GM19455 (cell line): Measurements from ENCODE around the gene LPP.
"Not testable (repeated sequence)": the region's sequence is repeated elsewhere in the genome, so short reads cannot be mapped to it uniquely, and the experiment has no call there.

Experiments used
- ATAC-seq: cut with Tn5 transposase; IDR thresholded peaks from one replicate; pipeline ENCODE4 v1.9.1; 2021; ENCODE audit not compliant: unreplicated experiment

The LPP gene

GRCh38 chr3:188421836-188422540 lies 268.0 kb downstream of the LPP start:
- ATAC-seq, result peak; percentile 100

DNA sequence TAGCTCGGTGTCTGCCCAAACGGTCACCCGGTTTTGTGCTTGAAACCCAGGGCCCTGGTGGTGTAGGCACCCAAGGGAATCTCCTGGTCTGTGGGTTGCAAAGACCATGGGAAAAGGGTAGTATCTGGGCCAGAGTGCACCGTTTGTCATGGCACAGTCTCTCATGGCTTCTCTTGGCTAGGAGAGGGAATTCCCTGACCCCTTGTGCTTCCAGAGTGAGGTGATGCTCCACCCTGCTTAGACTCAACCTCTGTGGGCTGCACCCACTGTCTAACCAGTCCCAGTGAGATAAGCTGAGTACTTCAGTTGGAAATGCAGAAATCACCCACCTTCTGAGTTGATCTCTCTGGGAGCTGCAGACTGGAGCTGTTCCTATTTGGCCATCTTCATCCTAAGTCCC lies 274.0 kb downstream of the LPP start:
- ATAC-seq, result not testable (repeated sequence)

DNA sequence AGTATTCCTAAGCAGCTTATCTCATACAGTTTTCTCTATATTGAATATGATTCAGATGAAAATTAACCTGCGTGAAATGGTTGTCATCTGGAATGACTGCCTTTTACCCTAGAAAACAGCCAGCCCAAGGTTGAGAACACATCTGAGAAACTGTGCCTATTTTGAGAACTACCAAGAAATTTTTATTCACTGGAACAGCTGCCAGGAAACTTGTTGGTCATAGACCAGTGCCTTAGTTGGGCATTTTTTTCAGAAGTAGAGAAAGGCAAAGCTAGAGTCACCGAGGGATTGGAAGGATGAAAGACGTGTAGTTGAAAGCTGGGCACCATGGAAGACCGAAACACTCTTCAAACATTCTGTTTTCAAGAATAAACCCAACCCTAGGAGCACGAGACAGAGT lies 277.1 kb downstream of the LPP start:
- ATAC-seq, result no peak

GRCh38 chr3:188431553-188431952 lies 277.6 kb downstream of the LPP start:
- ATAC-seq, result no peak

DNA sequence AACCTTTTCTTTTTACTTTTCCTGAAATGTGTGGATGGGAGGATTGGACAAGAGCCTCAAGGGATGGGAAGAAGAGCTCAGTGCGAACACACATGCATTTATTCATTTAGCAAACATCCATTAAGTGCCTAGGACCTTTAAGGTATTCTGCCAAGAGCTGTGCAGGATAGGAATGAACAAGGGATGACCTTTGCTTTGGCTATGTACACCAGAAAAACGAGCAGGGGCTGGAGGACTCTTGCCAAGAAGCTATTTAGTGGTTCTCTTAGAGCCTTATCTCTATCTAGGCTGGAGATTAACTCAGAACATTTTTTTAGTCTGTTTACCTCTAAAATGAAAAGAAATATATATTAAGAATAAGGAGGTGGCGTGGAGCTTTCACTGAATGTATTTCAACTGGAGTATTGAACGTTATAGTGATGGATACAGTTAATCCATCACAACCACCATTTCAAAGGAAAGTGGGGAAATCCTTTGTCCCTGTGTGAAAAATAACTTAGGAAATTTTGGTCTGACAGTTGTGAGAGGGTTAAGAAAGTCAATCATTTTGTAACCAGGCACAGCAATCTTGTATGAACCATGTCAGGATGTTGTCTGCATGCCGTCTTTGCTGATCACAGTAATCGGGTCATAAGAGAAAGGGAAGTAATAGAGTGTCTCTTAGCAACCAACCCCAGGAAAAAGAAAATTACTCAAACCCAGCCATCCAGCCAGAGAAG lies 279.0 kb downstream of the LPP start:
- ATAC-seq, result no peak

- ATAC-seq, result no peak
These were observed 279.7 kb downstream of the LPP start for GRCh38 chr3:188433521-188434150.

DNA sequence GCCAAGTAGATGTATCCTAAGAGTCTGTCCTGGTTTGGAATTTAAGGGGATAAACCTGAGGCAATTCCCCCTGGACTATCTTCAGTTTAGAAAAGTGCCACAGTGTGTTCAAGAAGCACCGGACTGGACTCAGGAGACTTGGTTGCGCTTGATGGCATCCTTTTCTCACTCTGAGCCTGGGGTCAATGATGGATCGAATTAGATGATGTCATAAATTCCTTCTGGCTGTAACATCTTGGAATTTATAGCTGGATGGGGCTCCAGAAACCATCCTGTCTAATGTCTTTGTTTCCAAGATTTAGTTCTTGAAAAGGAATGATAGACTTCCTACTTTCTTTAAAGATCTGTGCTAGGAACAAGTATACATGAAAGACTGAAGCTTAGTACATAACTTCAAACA lies 280.6 kb downstream of the LPP start:
- ATAC-seq, result no peak

- ATAC-seq, result no peak
These were observed 281.3 kb downstream of the LPP start for GRCh38 chr3:188435266-188435665.

DNA sequence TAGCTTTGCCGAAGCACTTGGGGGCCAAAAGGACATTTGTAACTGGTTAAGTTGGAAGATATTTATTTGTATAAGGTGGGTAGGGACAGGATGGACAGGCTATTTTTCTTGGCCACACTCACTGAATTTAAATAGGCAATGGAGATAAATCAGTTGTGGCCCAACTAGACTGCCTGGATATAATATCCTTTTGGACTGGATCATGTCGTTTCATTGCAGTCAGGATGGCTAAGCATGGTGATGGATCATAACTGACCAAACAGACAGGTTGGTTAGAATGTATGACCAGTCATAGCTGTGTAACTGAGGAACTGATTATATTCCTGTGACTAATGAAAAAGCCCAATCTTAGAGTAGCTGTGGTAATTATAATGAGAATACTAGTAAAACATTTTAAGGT lies 284.0 kb downstream of the LPP start:
- no peak for ATAC-seq

DNA sequence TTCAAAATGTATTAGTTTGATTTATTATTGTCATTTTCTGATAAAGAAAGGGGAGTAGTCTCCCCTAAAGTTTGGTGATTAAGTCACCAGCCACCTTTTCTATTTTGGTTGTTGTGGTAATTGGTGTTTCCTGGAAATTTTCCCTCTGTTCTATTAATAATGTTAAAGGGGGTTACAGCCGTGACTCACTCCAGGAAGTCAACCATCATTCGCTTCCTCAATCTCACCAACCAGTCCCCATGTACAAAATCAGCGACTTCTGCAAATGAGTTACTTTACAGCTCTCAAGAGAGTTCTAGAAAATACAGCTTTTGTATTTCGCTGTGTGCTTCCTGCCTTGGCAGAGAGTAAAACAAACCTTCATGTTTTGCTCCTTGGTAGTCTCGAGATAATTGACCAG lies 285.1 kb downstream of the LPP start:
- ATAC-seq, result peak; percentile 76

DNA sequence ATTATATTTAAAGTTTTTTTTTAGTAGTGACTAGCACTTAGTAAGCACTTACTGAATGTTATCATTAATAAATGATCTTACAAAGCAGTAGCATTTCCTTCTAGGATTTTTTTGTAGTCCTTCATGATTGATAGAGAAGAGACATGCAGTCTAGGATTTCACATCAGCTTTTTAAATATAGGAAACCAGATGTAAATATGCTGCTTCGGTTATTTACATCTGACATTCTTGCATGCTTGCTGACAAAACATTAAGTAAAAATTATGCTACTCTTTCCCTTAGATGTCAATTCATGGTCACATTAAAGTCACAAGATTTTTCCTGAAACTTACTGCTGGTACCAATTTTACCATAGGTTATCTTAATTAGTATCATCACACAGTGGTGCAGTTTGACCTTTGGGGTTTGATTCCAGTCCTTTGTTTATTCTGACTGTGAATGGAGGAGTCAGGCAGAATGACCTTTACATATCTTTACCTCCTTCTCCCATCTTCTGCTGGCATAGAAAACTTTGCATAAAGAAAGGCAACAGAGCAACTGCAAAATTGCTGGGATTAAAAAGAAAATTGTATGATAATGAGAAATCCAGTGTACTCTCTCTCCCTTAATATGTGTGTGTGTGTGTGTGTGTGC lies 286.5 kb downstream of the LPP start:
- ATAC-seq, result no peak

DNA sequence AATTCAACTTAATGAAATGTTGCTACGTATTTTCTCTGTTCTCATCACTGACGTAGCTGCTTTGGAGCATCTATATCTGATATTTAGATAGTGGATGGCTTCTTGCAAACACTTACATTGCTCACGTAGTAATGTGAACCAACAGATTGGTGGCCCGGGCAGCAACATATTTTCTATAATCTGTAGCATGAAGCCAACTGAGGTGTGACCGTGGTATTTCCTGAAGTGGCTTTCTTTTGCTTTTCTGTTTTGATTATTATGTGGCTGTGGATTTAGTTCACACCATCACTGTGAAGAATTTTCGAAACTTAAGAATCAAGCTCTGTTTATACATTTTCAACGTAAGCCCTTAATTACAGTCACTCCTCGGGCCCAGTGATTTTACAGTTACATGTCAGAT lies 288.5 kb downstream of the LPP start:
- no peak for ATAC-seq

DNA sequence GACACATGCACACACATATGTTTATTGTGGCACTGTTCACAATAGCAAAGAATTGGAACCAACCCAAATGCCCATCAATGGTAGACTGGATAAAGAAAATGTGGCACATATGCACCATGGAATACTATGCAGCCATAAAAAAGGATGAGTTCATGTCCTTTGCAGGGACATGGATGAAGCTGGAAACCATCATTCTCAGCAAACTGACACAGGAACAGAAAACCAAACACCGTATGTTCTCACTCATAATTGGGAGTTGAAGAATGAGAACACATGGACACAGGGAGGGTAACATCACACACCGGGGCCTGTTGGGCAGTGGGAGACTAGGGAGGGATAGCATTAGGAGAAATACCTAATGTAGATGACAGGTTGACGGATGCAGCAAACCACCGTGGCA lies 291.2 kb downstream of the LPP start:
- ATAC-seq, result not testable (repeated sequence)

GRCh38 chr3:188446014-188446413 lies 292.1 kb downstream of the LPP start:
- peak; percentile 71 for ATAC-seq

- peak; percentile 61 for ATAC-seq
These were observed 292.8 kb downstream of the LPP start for GRCh38 chr3:188446766-188447165.

GRCh38 chr3:188448813-188449212 lies 294.9 kb downstream of the LPP start:
- no peak for ATAC-seq

DNA sequence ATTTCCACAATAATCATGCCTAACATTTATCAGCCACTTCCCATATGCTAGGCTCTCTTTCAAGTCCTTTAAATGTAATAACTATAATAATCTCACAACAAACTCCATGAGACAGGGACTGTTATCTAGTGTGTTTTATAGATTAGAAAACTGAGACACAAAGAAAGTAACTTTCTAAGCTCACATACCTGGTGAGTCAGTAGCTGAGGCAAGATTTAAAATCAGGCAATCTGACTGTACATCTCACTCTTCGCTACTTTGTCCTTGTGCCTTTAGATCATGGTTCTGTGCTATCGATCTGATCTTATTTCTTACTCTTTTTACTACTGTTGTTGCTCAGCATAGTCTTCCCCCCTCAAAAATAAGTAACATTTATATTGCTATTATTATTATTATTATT lies 295.5 kb downstream of the LPP start:
- no peak for ATAC-seq

DNA sequence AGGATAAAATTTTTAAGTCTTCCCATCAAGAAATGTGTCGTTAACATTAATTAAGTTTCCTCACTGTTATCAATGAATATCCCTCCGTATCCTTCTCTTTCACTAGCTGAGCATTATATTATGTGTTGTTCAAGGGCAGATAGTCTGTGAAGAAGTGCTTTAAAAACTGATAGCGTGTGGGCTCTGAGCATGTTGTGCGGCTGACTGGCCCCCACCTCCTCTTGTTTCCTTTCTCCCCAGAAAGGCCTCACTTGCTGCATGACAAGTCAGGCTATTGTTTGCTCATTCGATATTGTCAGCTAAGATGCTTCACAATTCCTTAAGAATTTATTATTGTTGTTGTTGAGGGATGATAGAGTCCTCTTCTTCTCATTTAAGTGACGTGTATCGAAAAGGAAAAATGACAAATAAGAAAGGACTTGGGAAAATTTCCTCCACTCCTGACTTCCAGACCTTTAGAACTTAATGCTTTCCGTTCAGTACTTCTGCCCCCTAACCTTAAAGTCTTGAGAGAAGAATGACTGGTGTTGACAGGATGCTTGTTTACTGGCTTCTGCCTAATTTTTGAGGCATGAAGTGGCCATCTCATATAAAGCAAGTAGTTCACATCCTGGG lies 298.3 kb downstream of the LPP start:
- no peak for ATAC-seq

- ATAC-seq, result no peak
These were observed 299.8 kb downstream of the LPP start for GRCh38 chr3:188453431-188454384.

GRCh38 chr3:188455748-188456147 lies 301.8 kb downstream of the LPP start:
- no peak for ATAC-seq
